HCT116 (cell line): ENCODE measurements around the gene LONRF3. TPM values are rescaled to one million over a fixed set of nuclear protein-coding genes. Genes with fewer than 3 reads are reported as not detected.
"Not testable (repeated sequence)": the region's sequence is repeated elsewhere in the genome, so short reads cannot be mapped to it uniquely, and the experiment has no call there.

Source experiments
- ATAC-seq: fragments of 200-7000 bp; cut with Tn5 transposase; 2 replicates; pipeline ENCODE4 v1.9.1; 2020; ENCODE audit warnings: mild to moderate bottlenecking, moderate library complexity
- BruUV-seq: library from RNA; stranded (reverse); fragments of 400-500 nt; replicated peaks from 2 replicates; lab custom pipeline; 2021; lab: Mats Ljungman, UMichigan
- CTCF ChIA-PET: fragments of 300-600 bp; sonication (Branson Sonifier 250); formaldehyde crosslinking; loops from one replicate; lab custom pipeline; 2021; ENCODE audit warnings: antibody characterized with exemption; lab: Charles Lee
- POLR2A ChIA-PET: fragments of 300-600, 350-600 bp; sonication (Branson Sonifier 250); formaldehyde crosslinking; loops from one replicate; lab custom pipeline; 2021; ENCODE audit warnings: antibody characterized with exemption; lab: Charles Lee
- RAD21 ChIA-PET, 2 experiments: fragments of 300-600 bp; sonication (Branson Sonifier 250); formaldehyde crosslinking; loops; one replicate each; lab custom pipeline; 2023; ENCODE audit warnings: low total read pairs in 2 of 2; ENCODE audit not compliant: uncharacterized antibody in 2 of 2, unreplicated experiment in 2 of 2, low non-redundant PET in 1 of 2; lab: Charles Lee
- DNase-seq: peaks from one replicate; pipeline ENCODE4 v3.0.0-alpha.2; 2010; ENCODE audit warnings: low read depth, low spot score
- H2AFZ ChIP-seq: fragments of 200-600 bp; shearing (Covaris generic), sonication (generic); 2 replicates; pipeline ENCODE4 v1.6.1; 2017; ENCODE audit warnings: low read depth, mixed run types, mixed read lengths, antibody characterized with exemption, low read length; ENCODE audit not compliant: poor library complexity, severe bottlenecking
- H3K27ac ChIP-seq: 2 replicates; pipeline ENCODE4 v1.5.1; 2012; ENCODE audit warnings: low read depth, low read length
- H3K27me3 ChIP-seq: fragments of 200-600 bp; sonication (generic); 2 replicates; pipeline ENCODE4 v1.6.1; 2016; ENCODE audit warnings: mixed run types, low read length, mixed read lengths; ENCODE audit not compliant: insufficient read depth
- H3K36me3 ChIP-seq, 2 experiments: fragments of 200-500 bp in 1 of 2; fragments of 200-600 bp in 1 of 2; sonication (Bioruptor generic) in 1 of 2; sonication (generic) in 1 of 2; 2 replicates each; pipeline versions ENCODE4 v1.5.1 to v1.6.1; 2014 to 2016; ENCODE audit warnings: low read length in 2 of 2, inconsistent platforms in 1 of 2, mixed read lengths in 1 of 2, mixed run types in 1 of 2; ENCODE audit not compliant: insufficient read depth in 2 of 2, control insufficient read depth in 1 of 2
- H3K4me1 ChIP-seq, 2 experiments: fragments of 200-600 bp in 1 of 2; sonication (generic) in 1 of 2; 2 replicates each; pipeline versions ENCODE4 v1.5.1 to v1.6.1; 2012 to 2017; ENCODE audit warnings: low read length in 2 of 2, inconsistent platforms in 1 of 2, mild to moderate bottlenecking in 1 of 2, mixed read lengths in 1 of 2, mixed run types in 1 of 2, moderate library complexity in 1 of 2; ENCODE audit not compliant: insufficient read depth in 2 of 2, control insufficient read depth in 1 of 2
- H3K4me2 ChIP-seq: fragments of 200-600 bp; sonication (generic); 2 replicates; pipeline ENCODE4 v1.6.1; 2017; ENCODE audit warnings: mixed run types, low read length, mixed read lengths
- H3K4me3 ChIP-seq, 2 experiments: fragments of 200-600 bp in 1 of 2; sonication (generic) in 1 of 2; replicated peaks in 1 of 2; 2 replicates each; pipeline ENCODE4 v1.5.1; 2011 to 2016; ENCODE audit warnings: low read length in 2 of 2, control low read depth in 1 of 2, low read depth in 1 of 2, mild to moderate bottlenecking in 1 of 2, mixed read lengths in 1 of 2, mixed run types in 1 of 2
- H3K79me2 ChIP-seq: fragments of 200-600 bp; sonication (generic); 2 replicates; pipeline ENCODE4 v1.6.1; 2017; ENCODE audit warnings: mild to moderate bottlenecking, mixed run types, low read length, moderate library complexity, mixed read lengths; ENCODE audit not compliant: insufficient read depth
- H3K9ac ChIP-seq: fragments of 200-600 bp; sonication (generic); 2 replicates; pipeline ENCODE4 v1.6.1; 2016; ENCODE audit warnings: low read length, mixed read lengths
- H3K9me2 ChIP-seq: fragments of 200-600 bp; sonication (generic), shearing (Covaris generic); 2 replicates; pipeline ENCODE4 v1.6.1; 2017; ENCODE audit warnings: mixed run types, mild to moderate bottlenecking, moderate library complexity; ENCODE audit not compliant: insufficient read depth
- H3K9me3 ChIP-seq, 2 experiments: fragments of 200-500 bp in 1 of 2; fragments of 200-600 bp in 1 of 2; sonication (Bioruptor generic) in 1 of 2; sonication (generic) in 1 of 2; 2 replicates each; pipeline ENCODE4 v1.6.1; 2014 to 2017; ENCODE audit warnings: low read length in 2 of 2, mixed read lengths in 2 of 2, inconsistent platforms in 1 of 2, low read depth in 1 of 2, mild to moderate bottlenecking in 1 of 2, mixed run types in 1 of 2, moderate library complexity in 1 of 2; ENCODE audit not compliant: control insufficient read depth in 1 of 2, insufficient read depth in 1 of 2
- H4K20me1 ChIP-seq: fragments of 200-600 bp; sonication (generic), shearing (Covaris generic); 2 replicates; pipeline ENCODE4 v1.6.1; 2017; ENCODE audit warnings: mixed run types, mild to moderate bottlenecking, moderate library complexity; ENCODE audit not compliant: insufficient read depth
- CTCF ChIP-seq, 3 experiments: fragments of 200-600 bp in 1 of 3; sonication (generic) in 1 of 3; IDR thresholded peaks in 2 of 3; conservative IDR thresholded peaks in 1 of 3; 2 replicates each; pipeline ENCODE4 v1.5.1; 2012 to 2017; ENCODE audit warnings: low read depth in 2 of 3, low read length in 2 of 3, antibody characterized with exemption in 1 of 3, borderline replicate concordance in 1 of 3, control low read depth in 1 of 3, mild to moderate bottlenecking in 1 of 3, mixed read lengths in 1 of 3, mixed run types in 1 of 3, moderate library complexity in 1 of 3; ENCODE audit not compliant: insufficient read depth in 1 of 3
- ELF1 ChIP-seq: IDR thresholded peaks from 2 replicates; pipeline ENCODE4 v1.6.1; 2012; ENCODE audit warnings: low read depth, borderline replicate concordance
- EZH2 ChIP-seq: fragments of 200-600 bp; sonication (generic); IDR thresholded peaks from 2 replicates; pipeline ENCODE4 v1.6.1; 2017; ENCODE audit warnings: antibody characterized with exemption, mixed run types
- EZH2phosphoT487 ChIP-seq: fragments of 200-600 bp; IDR thresholded peaks from 2 replicates; pipeline ENCODE4 v1.6.1; 2018; ENCODE audit warnings: antibody characterized with exemption, borderline replicate concordance
- JUND ChIP-seq: IDR thresholded peaks from 2 replicates; pipeline ENCODE4 v1.6.1; 2012
- MAX ChIP-seq: IDR thresholded peaks from 2 replicates; pipeline ENCODE4 v1.6.1; 2012
- POLR2A ChIP-seq: IDR thresholded peaks from 2 replicates; pipeline ENCODE4 v1.7.0; 2011; ENCODE audit warnings: borderline replicate concordance; ENCODE audit not compliant: insufficient read depth, insufficient read length; ENCODE audit errors: extremely low read depth
- POLR2AphosphoS5 ChIP-seq: IDR thresholded peaks from 2 replicates; pipeline ENCODE4 v1.6.1; 2011; ENCODE audit warnings: mild to moderate bottlenecking, low read depth, low read length, moderate library complexity
- SIN3A ChIP-seq: IDR thresholded peaks from 2 replicates; pipeline ENCODE4 v1.6.1; 2012; ENCODE audit warnings: low read depth
- SP1 ChIP-seq: IDR thresholded peaks from 2 replicates; pipeline ENCODE4 v1.6.1; 2012; ENCODE audit warnings: low read depth
- TCF7L2 ChIP-seq: IDR thresholded peaks from 2 replicates; pipeline ENCODE4 v1.7.0; 2011; ENCODE audit warnings: borderline replicate concordance, inconsistent platforms; ENCODE audit not compliant: insufficient read depth, insufficient read length; ENCODE audit errors: extremely low read depth
- YY1 ChIP-seq: IDR thresholded peaks from 2 replicates; pipeline ENCODE4 v1.6.1; 2011; ENCODE audit warnings: low read length, low read depth, moderate library complexity, mild to moderate bottlenecking; ENCODE audit not compliant: insufficient replicate concordance; ENCODE audit errors: extremely low read depth
- ZBTB33 ChIP-seq: IDR thresholded peaks from 2 replicates; pipeline ENCODE4 v1.6.1; 2011; ENCODE audit warnings: mild to moderate bottlenecking, low read length, moderate library complexity; ENCODE audit not compliant: insufficient replicate concordance; ENCODE audit errors: extremely low read depth
- ZNF274 ChIP-seq: fragments of 200-500 bp; sonication (Bioruptor generic); IDR thresholded peaks from 2 replicates; pipeline ENCODE4 v1.6.1; 2014; ENCODE audit warnings: mild to moderate bottlenecking, low read depth, low read length, inconsistent platforms
- intact Hi-C: fragments of 100-400 bp; cut with micrococcal nuclease; formaldehyde crosslinking; loops from 2 replicates; pipeline ENCODE4 v1.10.0; 2022
- total RNA-seq: library from RNA; stranded (reverse); gene quantifications from one replicate; pipeline ENCODE4 v1.2.1, GENCODE V29; 2021; ENCODE audit not compliant: unreplicated experiment

The LONRF3 gene
- total RNA-seq, 1 experiment from 2014 or later = 3.1 TPM

- ATAC-seq, intact Hi-C loops: not testable (repeated sequence)
Observed at GRCh38 chrX:119027960-119028732, 53.7 kb downstream of the LONRF3 start.

GRCh38 chrX:119028733-119029330, 54.4 kb downstream of the LONRF3 start:
- H3K36me3 ChIP-seq = no peaks in the 10 kb centered on the region
- no peak overlapping the region for H3K4me2 ChIP-seq
- H3K27me3 ChIP-seq = no peaks in the 10 kb centered on the region
- ChIA-PET CTCF (interaction anchor here (1.0 kb wide), 1 partner anchor 12 kb away, joined by 3 read pairs; no protein-coding TSS in a partner anchor), POLR2A (no interaction called here), RAD21 (no interaction called here)
- H3K4me3 ChIP-seq = no peak overlapping the region
- TF ChIP-seq ZNF274 = no peak
- TF ChIP-seq TCF7L2 = no peak
- TF ChIP-seq SIN3A = no peak
- no peak for TF ChIP-seq CTCF (IDR thresholded peaks at IDR 0.05 in 2 of 3, conservative IDR thresholded peaks at IDR 0.05 in 1 of 3; ENCODE audit: borderline replicate concordance in 1 of 3, insufficient read depth in 1 of 3, low read depth in 2 of 3, low read length in 2 of 3)
- TF ChIP-seq SP1 = no peak
- TF ChIP-seq POLR2A = no peak
- no peak for TF ChIP-seq ELF1
- TF ChIP-seq JUND = no peak
- no peak for TF ChIP-seq EZH2phosphoT487
- no peak for TF ChIP-seq MAX
- no peak for TF ChIP-seq ZBTB33
- TF ChIP-seq YY1 = no peak
- TF ChIP-seq EZH2 = no peak
- no peak for TF ChIP-seq POLR2AphosphoS5
- no peak overlapping the region for H2AFZ ChIP-seq
- DNase-seq = no peak
- H3K9me2 ChIP-seq = no peaks in the 10 kb centered on the region
- no peaks in the 10 kb centered on the region for H3K79me2 ChIP-seq
- no TSS peak for BruUV-seq
- H3K9ac ChIP-seq = no peak overlapping the region
- no peak for ATAC-seq
- no peak overlapping the region for H3K27ac ChIP-seq
- no peaks in the 10 kb centered on the region for H3K9me3 ChIP-seq
- H4K20me1 ChIP-seq = no peaks in the 10 kb centered on the region
- intact Hi-C loops = no loop called here
- no peaks in the 10 kb centered on the region for H3K4me1 ChIP-seq

More at GRCh38 chrX:119027960-119028732, 53.7 kb downstream of the LONRF3 start:
- H3K4me3 ChIP-seq, H3K36me3 ChIP-seq, H3K79me2 ChIP-seq, H2AFZ ChIP-seq, H3K9me2 ChIP-seq, H3K4me2 ChIP-seq, BruUV-seq, RAD21 ChIA-PET, H4K20me1 ChIP-seq, POLR2A ChIA-PET, H3K9ac ChIP-seq, H3K9me3 ChIP-seq, H3K27me3 ChIP-seq, H3K4me1 ChIP-seq, H3K27ac ChIP-seq: not testable (repeated sequence)
- DNase-seq = peak; percentile 8
- TF ChIP-seq SP1 = peak; percentile 25; the same call in 1 of the 2 replicates
- CTCF ChIA-PET = interaction anchor here (0.6 to 1.0 kb wide), 2 partner anchors 13 to 39 kb away, joined by 3 to 4 read pairs; no protein-coding TSS in a partner anchor
